ENCODE measurements around the gene LYZL1. TPM values are rescaled to one million over a fixed set of nuclear protein-coding genes. Genes with fewer than 3 reads are reported as not detected.

Gene LYZL1
- total RNA-seq, 6 donors from 2014 or later: not detected

DNA sequence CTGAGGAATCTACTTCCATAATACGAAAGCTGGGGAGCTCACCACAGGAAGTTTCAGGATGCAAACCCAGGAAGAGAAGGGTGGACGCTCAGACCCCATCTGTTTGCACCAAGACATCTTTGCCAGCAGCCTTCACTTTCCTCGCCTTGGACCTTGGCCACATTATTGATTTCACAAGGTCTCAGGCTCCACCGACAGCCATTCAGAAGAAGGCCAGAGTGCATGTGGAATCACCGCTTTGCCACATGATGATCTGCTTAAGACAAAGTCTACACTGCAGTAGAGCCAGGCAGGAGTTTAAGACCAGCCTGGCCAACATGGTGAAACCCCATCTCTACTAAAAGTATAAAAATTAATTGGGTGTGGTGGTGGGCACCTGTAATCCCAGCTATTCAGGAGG, 60.0 kb downstream of the LYZL1 start:
- Histone ChIP-seq H3K4me3 (no peak overlapping the region), H3K27me3 (no peaks in the 10 kb centered on the region), H3K9me3 (no peaks in the 10 kb centered on the region), H3K36me3 (no peaks in the 10 kb centered on the region), H3K4me1 (peaks cover 0 to 8% (median 0%) of the 10 kb centered on the region in 4 donors), H3K27ac (no peak overlapping the region)
- TF ChIP-seq POLR2AphosphoS5 (IDR thresholded peaks at IDR 0.05): no peak
- TF ChIP-seq EP300 (IDR thresholded peaks at IDR 0.05): no peak
- TF ChIP-seq, protein P1, sequence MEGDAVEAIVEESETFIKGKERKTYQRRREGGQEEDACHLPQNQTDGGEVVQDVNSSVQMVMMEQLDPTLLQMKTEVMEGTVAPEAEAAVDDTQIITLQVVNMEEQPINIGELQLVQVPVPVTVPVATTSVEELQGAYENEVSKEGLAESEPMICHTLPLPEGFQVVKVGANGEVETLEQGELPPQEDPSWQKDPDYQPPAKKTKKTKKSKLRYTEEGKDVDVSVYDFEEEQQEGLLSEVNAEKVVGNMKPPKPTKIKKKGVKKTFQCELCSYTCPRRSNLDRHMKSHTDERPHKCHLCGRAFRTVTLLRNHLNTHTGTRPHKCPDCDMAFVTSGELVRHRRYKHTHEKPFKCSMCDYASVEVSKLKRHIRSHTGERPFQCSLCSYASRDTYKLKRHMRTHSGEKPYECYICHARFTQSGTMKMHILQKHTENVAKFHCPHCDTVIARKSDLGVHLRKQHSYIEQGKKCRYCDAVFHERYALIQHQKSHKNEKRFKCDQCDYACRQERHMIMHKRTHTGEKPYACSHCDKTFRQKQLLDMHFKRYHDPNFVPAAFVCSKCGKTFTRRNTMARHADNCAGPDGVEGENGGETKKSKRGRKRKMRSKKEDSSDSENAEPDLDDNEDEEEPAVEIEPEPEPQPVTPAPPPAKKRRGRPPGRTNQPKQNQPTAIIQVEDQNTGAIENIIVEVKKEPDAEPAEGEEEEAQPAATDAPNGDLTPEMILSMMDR (IDR thresholded peaks at IDR 0.05): no peak
- TF ChIP-seq POLR2A (IDR thresholded peaks at IDR 0.05): no peak
- 76 to 89% methylated on average over 5 of the region's 5 CpGs for WGBS, 2 donors
- ATAC-seq (ENCODE audit: low FRiP score in 2 of 2) (no peak), DNase-seq (no peak)

DNA sequence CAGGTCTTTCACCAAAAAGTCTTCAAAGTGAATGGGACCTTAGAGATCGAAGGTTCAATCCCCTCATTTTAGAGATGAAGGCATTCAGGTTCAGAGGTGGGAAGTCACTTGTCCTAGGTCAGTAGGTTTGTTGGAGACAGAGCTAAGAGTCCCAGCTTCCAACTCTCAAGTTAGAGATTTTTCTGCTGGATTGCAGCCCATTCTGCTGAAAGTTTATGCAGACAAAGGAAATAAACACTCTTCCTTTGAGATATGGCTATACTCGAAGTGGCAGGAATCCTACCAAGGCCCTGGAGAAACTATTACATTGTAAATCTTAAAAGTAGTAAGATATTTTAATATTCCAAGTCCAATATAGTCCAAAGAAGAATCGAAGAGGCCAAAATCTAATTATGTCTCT, 64.4 kb downstream of the LYZL1 start:
- Histone ChIP-seq H3K36me3 (no peaks in the 10 kb centered on the region), H3K27me3 (no peaks in the 10 kb centered on the region), H3K4me1 (peaks cover 0 to 8% (median 3%) of the 10 kb centered on the region in 4 donors), H3K9me3 (no peaks in the 10 kb centered on the region), H3K4me3 (no peak overlapping the region), H3K27ac (no peak overlapping the region)
- 54 to 59% methylated on average over 3 of the region's 3 CpGs for WGBS, 2 donors
- DNase-seq (no peak), ATAC-seq (ENCODE audit: low FRiP score in 2 of 2) (no peak)
- TF ChIP-seq POLR2AphosphoS5 (IDR thresholded peaks at IDR 0.05) (no peak), EP300 (IDR thresholded peaks at IDR 0.05) (no peak), POLR2A (IDR thresholded peaks at IDR 0.05) (no peak)
- TF ChIP-seq, protein P1 (IDR thresholded peaks at IDR 0.05): no peak

DNA sequence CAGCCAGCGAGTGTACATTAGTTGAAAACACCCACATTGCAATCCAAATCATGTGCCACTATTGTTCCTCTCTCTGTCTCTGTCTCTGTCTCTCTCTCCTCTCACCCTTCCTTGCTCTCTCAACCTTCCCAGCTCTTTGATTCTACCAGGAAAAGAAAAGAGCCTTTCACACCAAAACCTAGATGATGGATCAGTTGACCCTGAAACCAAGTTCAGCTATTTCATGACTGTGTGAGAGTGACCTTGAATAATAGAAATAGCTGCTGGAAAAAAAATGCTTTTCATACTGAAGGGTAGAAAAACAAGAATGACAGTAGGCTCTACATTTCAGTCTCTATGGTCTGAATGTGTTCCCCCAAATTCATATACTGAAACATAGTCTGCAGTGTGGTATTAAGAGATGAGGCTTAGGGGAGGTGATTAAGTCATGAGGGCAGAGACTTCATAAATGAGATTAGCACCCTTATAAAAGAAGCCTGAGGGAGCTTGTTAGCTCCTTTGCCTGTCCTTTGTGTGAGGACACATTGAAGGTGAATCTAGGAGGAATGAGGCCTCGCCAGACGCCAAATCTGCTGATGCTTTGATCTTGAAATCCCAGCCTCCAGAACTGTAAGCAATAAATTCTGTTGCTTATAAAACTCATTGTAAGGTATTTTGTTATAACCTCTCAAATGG, 65.2 kb downstream of the LYZL1 start:
- TF ChIP-seq, protein P1 (IDR thresholded peaks at IDR 0.05): no peak
- TF ChIP-seq POLR2A (IDR thresholded peaks at IDR 0.05) (no peak), EP300 (IDR thresholded peaks at IDR 0.05) (no peak), POLR2AphosphoS5 (IDR thresholded peaks at IDR 0.05) (no peak)
- Histone ChIP-seq H3K4me1 (peaks cover 0 to 8% (median 3%) of the 10 kb centered on the region in 4 donors), H3K4me3 (no peak overlapping the region), H3K27ac (no peak overlapping the region), H3K36me3 (no peaks in the 10 kb centered on the region), H3K9me3 (no peaks in the 10 kb centered on the region), H3K27me3 (no peaks in the 10 kb centered on the region)
- ATAC-seq (ENCODE audit: low FRiP score in 2 of 2): no peak
- DNase-seq: no peak
- WGBS, 2 donors: 86 to 87% methylated on average over 3 of the region's 3 CpGs

DNA sequence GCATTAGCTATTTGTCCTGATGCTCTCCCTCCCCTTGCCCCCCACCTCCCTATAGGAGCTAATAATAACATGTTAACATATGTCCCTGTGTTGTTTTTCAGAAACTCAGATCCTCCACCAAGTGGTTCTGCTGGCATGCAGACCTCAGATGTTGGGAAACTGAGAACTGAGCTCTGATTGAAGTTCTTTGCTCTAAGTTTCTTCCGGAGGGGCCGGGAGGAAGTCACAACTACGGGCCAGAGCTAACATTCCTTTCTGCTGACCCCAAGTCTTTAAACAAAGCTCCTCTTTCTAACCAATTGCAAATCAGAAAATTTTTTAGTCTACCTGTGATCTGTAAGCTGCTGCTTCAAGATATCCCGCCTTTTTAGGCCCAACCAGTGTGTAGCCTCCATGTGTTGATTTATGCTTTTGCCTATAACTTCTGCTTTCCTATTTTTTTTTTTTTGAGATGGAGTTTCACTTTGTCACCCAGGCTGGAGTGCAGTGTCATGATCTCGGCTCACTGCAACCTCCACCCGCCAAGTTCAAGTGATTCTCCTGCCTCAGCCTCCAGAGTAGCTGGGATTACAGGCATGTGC, 66.6 kb downstream of the LYZL1 start:
- ATAC-seq (ENCODE audit: low FRiP score in 2 of 2) (no peak), DNase-seq (no peak)
- TF ChIP-seq POLR2A (IDR thresholded peaks at IDR 0.05) (no peak), EP300 (IDR thresholded peaks at IDR 0.05) (no peak), POLR2AphosphoS5 (IDR thresholded peaks at IDR 0.05) (no peak)
- TF ChIP-seq, protein P1 (IDR thresholded peaks at IDR 0.05): no peak
- Histone ChIP-seq H3K4me1 (peaks cover 0 to 8% (median 3%) of the 10 kb centered on the region in 4 donors), H3K4me3 (no peak overlapping the region), H3K27me3 (no peaks in the 10 kb centered on the region), H3K27ac (no peak overlapping the region), H3K9me3 (no peaks in the 10 kb centered on the region), H3K36me3 (no peaks in the 10 kb centered on the region)
- 61% methylated on average over 6 of the region's 6 CpGs for WGBS, 2 donors

Data from upper lobe of left lung (tissue), 6 donors.